ENCODE measurements around the gene CD8A.

The CD8A gene

GRCh38 chr2:86790134-86790675 lies 508 bp downstream of the CD8A start:
- H3K4me3 ChIP-seq (replicated peaks; ENCODE audit: low read depth, low read length), result no peak overlapping the region
- no peak for DNase-seq (ENCODE audit: low read depth)
- TF ChIP-seq, protein P1, sequence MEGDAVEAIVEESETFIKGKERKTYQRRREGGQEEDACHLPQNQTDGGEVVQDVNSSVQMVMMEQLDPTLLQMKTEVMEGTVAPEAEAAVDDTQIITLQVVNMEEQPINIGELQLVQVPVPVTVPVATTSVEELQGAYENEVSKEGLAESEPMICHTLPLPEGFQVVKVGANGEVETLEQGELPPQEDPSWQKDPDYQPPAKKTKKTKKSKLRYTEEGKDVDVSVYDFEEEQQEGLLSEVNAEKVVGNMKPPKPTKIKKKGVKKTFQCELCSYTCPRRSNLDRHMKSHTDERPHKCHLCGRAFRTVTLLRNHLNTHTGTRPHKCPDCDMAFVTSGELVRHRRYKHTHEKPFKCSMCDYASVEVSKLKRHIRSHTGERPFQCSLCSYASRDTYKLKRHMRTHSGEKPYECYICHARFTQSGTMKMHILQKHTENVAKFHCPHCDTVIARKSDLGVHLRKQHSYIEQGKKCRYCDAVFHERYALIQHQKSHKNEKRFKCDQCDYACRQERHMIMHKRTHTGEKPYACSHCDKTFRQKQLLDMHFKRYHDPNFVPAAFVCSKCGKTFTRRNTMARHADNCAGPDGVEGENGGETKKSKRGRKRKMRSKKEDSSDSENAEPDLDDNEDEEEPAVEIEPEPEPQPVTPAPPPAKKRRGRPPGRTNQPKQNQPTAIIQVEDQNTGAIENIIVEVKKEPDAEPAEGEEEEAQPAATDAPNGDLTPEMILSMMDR (IDR thresholded peaks at IDR 0.05; ENCODE audit: low read length, missing control alignments), result no peak

GRCh38 chr2:86789687-86790133 lies 1.0 kb downstream of the CD8A start:
- TF ChIP-seq, protein P1 (IDR thresholded peaks at IDR 0.05; ENCODE audit: low read length, missing control alignments), result no peak
- no peak overlapping the region for H3K4me3 ChIP-seq (replicated peaks; ENCODE audit: low read depth, low read length)
- no peak for DNase-seq (ENCODE audit: low read depth)

- no peak for DNase-seq (ENCODE audit: low read depth)
- TF ChIP-seq, protein P1 (IDR thresholded peaks at IDR 0.05; ENCODE audit: low read length, missing control alignments), result no peak
- no peak overlapping the region for H3K4me3 ChIP-seq (replicated peaks; ENCODE audit: low read depth, low read length)
Measured at GRCh38 chr2:86788881-86789686, 1.6 kb downstream of the CD8A start.

DNA sequence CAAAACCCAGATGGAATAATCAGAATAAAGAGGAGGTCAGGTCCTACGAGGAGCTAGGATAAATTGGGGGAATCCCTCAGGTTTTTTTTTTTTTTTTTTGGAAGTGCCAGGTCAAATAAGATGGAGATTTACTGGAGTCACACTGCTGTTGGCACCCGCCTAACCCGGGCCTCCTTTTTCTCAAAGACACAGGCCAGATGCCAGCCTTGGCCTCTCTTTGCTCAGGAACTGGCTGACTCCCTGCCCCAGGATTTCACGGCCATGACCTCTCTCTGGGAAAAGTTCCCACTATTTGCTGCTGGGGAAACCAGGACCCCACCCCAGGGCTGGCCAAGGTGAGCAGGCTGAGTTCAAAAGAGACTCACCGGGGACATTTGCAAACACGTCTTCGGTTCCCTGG lies 2.5 kb downstream of the CD8A start:
- TF ChIP-seq, protein P1 (IDR thresholded peaks at IDR 0.05; ENCODE audit: low read length, missing control alignments), result no peak
- no peak overlapping the region for H3K4me3 ChIP-seq (replicated peaks; ENCODE audit: low read depth, low read length)
- no peak for DNase-seq (ENCODE audit: low read depth)

GRCh38 chr2:86787736-86788135 lies 3.0 kb downstream of the CD8A start:
- peak; percentile 29 for DNase-seq (ENCODE audit: low read depth)
- TF ChIP-seq, protein P1 (IDR thresholded peaks at IDR 0.05; ENCODE audit: low read length, missing control alignments), result no peak
- H3K4me3 ChIP-seq (replicated peaks; ENCODE audit: low read depth, low read length), result no peak overlapping the region

DNA sequence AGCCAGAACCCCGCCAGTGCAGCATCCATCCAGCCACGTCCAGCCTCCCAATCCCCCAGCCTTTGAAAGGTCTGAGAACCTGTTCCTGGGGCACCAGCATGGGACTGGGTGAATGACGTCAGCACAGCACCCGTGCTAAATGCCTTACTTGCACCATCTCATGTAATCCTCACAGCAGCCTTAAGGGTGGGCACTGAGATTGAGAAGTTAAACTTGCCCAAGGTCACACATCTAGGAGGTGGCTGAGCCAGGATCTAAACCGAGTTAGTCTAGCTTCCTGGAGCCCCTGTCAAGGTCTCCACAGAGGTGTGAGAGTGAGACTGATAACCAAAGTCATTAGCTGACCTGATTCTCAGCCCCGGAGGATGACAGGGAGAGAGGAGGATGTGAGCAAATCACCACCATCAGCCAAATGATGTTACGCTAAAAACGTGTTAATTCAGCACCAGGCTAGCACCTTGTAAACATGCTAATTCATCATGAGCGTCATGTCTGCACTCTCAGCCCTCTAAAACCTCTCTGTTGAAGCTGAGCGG lies 4.6 kb downstream of the CD8A start:
- no peak overlapping the region for H3K4me3 ChIP-seq (replicated peaks; ENCODE audit: low read depth, low read length)
- TF ChIP-seq, protein P1 (IDR thresholded peaks at IDR 0.05; ENCODE audit: low read length, missing control alignments), result no peak
- no peak for DNase-seq (ENCODE audit: low read depth)
